ENCODE data around the gene VIPR1.

GRCh38 chr3:42515391-42515916 is 13.0 kb downstream of the VIPR1 start:
- TF ChIP-seq POLR2A (IDR thresholded peaks at IDR 0.05; ENCODE audit: low read depth, low read length) (no peak), TAF1 (IDR thresholded peaks at IDR 0.05; ENCODE audit: borderline replicate concordance, low read depth, low read length) (no peak)
